ENCODE data around the gene SKA1.

GRCh38 chr18:50338715-50339114 is 36.1 kb upstream of the SKA1 start:
- TF ChIP-seq EGR1 (conservative IDR thresholded peaks at IDR 0.05) (no peak), NR3C1 (CRISPR knock-in tag; IDR thresholded peaks at IDR 0.05) (no peak), HMG20A (CRISPR knock-in tag; conservative IDR thresholded peaks at IDR 0.05) (no peak), CTCF (IDR thresholded peaks at IDR 0.05 in 2 of 3, conservative IDR thresholded peaks at IDR 0.05 in 1 of 3; ENCODE audit: insufficient read depth in 2 of 3, low read depth in 1 of 3, low read length in 3 of 3) (no peak), SUPT5H (IDR thresholded peaks at IDR 0.05) (no peak), TAF1 (IDR thresholded peaks at IDR 0.05; ENCODE audit: control insufficient read depth, extremely low read depth, insufficient read depth, low read length, severe bottlenecking) (no peak)
